Transverse colon (tissue), 4 donors: ENCODE data around the gene FGF1.

Experiments used
- CTCF ChIP-seq, 5 experiments: fragments of 200-600 bp in 3 of 5; fragments of 450-650 bp in 2 of 5; sonication (generic) in 3 of 5; IDR thresholded peaks; 1 replicate in 2 of 5; 2 replicates in 3 of 5; pipeline ENCODE4 v1.5.1; 2016 to 2017; ENCODE audit warnings: antibody characterized with exemption in 5 of 5, inconsistent platforms in 3 of 5, mild to moderate bottlenecking in 2 of 5, moderate library complexity in 1 of 5
- POLR2A ChIP-seq: fragments of 450-650 bp; IDR thresholded peaks from one replicate; pipeline ENCODE4 v1.6.1; 2016; ENCODE audit warnings: antibody characterized with exemption, mild to moderate bottlenecking, moderate library complexity
- POLR2AphosphoS5 ChIP-seq, 3 donors: sonication (generic); formaldehyde crosslinking; IDR thresholded peaks; one replicate each; pipeline ENCODE4 v1.6.1; 2016; ENCODE audit warnings: antibody characterized with exemption in 3 of 3

- TF ChIP-seq CTCF (IDR thresholded peaks at IDR 0.05) (no peak), POLR2A (no peak), POLR2AphosphoS5 (IDR thresholded peaks at IDR 0.05) (no peak)
Measured at GRCh38 chr5:142642427-142642826, 43.5 kb downstream of the FGF1 start.
